GM12878 (cell line): ENCODE measurements around the gene ZBTB24. TPM values are rescaled to one million over a fixed set of nuclear protein-coding genes. Genes with fewer than 3 reads are reported as not detected.

ENCODE experiments used
- ATAC-seq: fragments of 200-7000 bp; cut with Tn5 transposase; 3 replicates; pipeline ENCODE4 v1.9.1; 2020; ENCODE audit warnings: mild to moderate bottlenecking, moderate library complexity
- BruUV-seq: library from RNA; stranded (reverse); fragments of 400-500 nt; replicated peaks from 2 replicates; lab custom pipeline; 2021; lab: Mats Ljungman, UMichigan
- CTCF ChIA-PET: fragments of 300-600 bp; sonication (Branson Sonifier 250); formaldehyde crosslinking; extraction: SDS; loops from one replicate; lab custom pipeline; 2021; ENCODE audit warnings: inconsistent platforms; lab: Yijun Ruan, JAX
- POLR2A ChIA-PET: fragments of 350-600 bp; formaldehyde crosslinking; extraction: SDS; loops from one replicate; lab custom pipeline; 2021; ENCODE audit warnings: inconsistent platforms; lab: Charles Lee
- RAD21 ChIA-PET: fragments of 300-600 bp; sonication (Branson Sonifier 250); formaldehyde crosslinking; loops from one replicate; lab custom pipeline; 2023; ENCODE audit warnings: antibody characterized with exemption; ENCODE audit not compliant: unreplicated experiment; lab: Charles Lee
- SMC1A ChIA-PET: fragments of 300-600 bp; sonication (Branson Sonifier 250); formaldehyde crosslinking; loops from one replicate; lab custom pipeline; 2023; ENCODE audit not compliant: unreplicated experiment, uncharacterized antibody; lab: Charles Lee
- DNase-seq: peaks from one replicate; pipeline ENCODE4 v3.0.0-alpha.2; 2011; ENCODE audit warnings: low read depth, low spot score
- FAIRE-seq: peaks from 3 replicates; lab custom pipeline; 2011; peaks lifted over from hg19 to GRCh38; lab: Jason Lieb, UNC
- H2AFZ ChIP-seq: 2 replicates; pipeline ENCODE4 v1.6.0; 2011; ENCODE audit warnings: low read depth, low read length, control low read depth; ENCODE audit not compliant: control insufficient read depth
- H3K27ac ChIP-seq: 2 replicates; pipeline ENCODE4 v1.5.1; 2011; ENCODE audit warnings: control low read depth; ENCODE audit not compliant: control insufficient read depth, insufficient read depth
- H3K27me3 ChIP-seq, 2 experiments: replicated peaks in 1 of 2; 2 replicates each; pipeline versions ENCODE4 v1.6.0 to v1.6.1; 2011; ENCODE audit warnings: low read length in 1 of 2; ENCODE audit not compliant: control insufficient read depth in 2 of 2, insufficient read depth in 2 of 2
- H3K36me3 ChIP-seq, 2 experiments: 2 replicates each; pipeline ENCODE4 v1.5.1; 2011; ENCODE audit warnings: low read length in 1 of 2; ENCODE audit not compliant: control insufficient read depth in 2 of 2, insufficient read depth in 2 of 2
- H3K4me1 ChIP-seq: 2 replicates; pipeline ENCODE4 v1.6.1; 2011; ENCODE audit warnings: mild to moderate bottlenecking, low read length, moderate library complexity, mixed read lengths; ENCODE audit not compliant: control insufficient read depth, insufficient read depth
- H3K4me2 ChIP-seq: 2 replicates; pipeline ENCODE4 v1.6.0; 2011; ENCODE audit warnings: control low read depth; ENCODE audit not compliant: control insufficient read depth, insufficient read depth
- H3K4me3 ChIP-seq: fragments of 200-600 bp; sonication (generic); 2 replicates; pipeline ENCODE4 v1.5.1; 2016
- H3K79me2 ChIP-seq: 2 replicates; pipeline ENCODE4 v1.6.0; 2011; ENCODE audit warnings: low read length; ENCODE audit not compliant: control insufficient read depth, insufficient read depth
- H3K9ac ChIP-seq: 2 replicates; pipeline ENCODE4 v1.8.0; 2011; ENCODE audit warnings: low read length, control low read depth, mixed read lengths; ENCODE audit not compliant: control insufficient read depth, insufficient read depth
- H3K9me3 ChIP-seq: replicated peaks from 3 replicates; pipeline ENCODE4 v1.5.1; 2011; ENCODE audit warnings: mild to moderate bottlenecking, low read length; ENCODE audit not compliant: control insufficient read depth, insufficient read depth
- H4K20me1 ChIP-seq: 2 replicates; pipeline ENCODE4 v1.6.0; 2011; ENCODE audit not compliant: control insufficient read depth, insufficient read depth
- MTA2 ChIP-seq: fragments of 450-650 bp; IDR thresholded peaks from 2 replicates; pipeline ENCODE4 v1.6.1; 2016; ENCODE audit warnings: low read depth, mild to moderate bottlenecking, moderate library complexity
- NBN ChIP-seq: fragments of 450-650 bp; IDR thresholded peaks from 2 replicates; pipeline ENCODE4 v1.6.1; 2016
- NFXL1 ChIP-seq: fragments of 450-650 bp; IDR thresholded peaks from 2 replicates; pipeline ENCODE4 v1.6.1; 2017; ENCODE audit warnings: antibody characterized with exemption, mild to moderate bottlenecking, borderline replicate concordance
- RBBP5 ChIP-seq: fragments of 200-600 bp; sonication (generic); conservative IDR thresholded peaks from 2 replicates; pipeline ENCODE4 v1.6.1; 2016
- RELA ChIP-seq: fragments of 450-650 bp; IDR thresholded peaks from 2 replicates; pipeline ENCODE4 v1.8.0; 2014; ENCODE audit warnings: borderline replicate concordance; ENCODE audit not compliant: partially characterized antibody
- ZBTB11 ChIP-seq: fragments of 450-650 bp; formaldehyde crosslinking; IDR thresholded peaks from 2 replicates; pipeline ENCODE4 v1.5.0; 2022; ENCODE audit warnings: mild to moderate bottlenecking, missing genetic modification characterization
- WGBS: methylation state at CpG from one replicate; pipeline ENCODE4 v1.1.6; 2016; ENCODE audit warnings: low lambda C conversion rate; ENCODE audit not compliant: insufficient replicate concordance, insufficient coverage; ENCODE audit errors: missing lambda C conversion rate; 5-methylcytosine and 5-hydroxymethylcytosine counted together
- in situ Hi-C: fragments of 300-500 bp; cut with MboI; formaldehyde crosslinking; loops from 9 replicates; pipeline ENCODE4 v1.14.3; 2018; ENCODE audit warnings: mixed read lengths
- intact Hi-C: fragments of 100-400 bp; cut with micrococcal nuclease; formaldehyde crosslinking; loops from one replicate; pipeline ENCODE4 v1.14.2; 2022; ENCODE audit not compliant: unreplicated experiment
- polyA plus RNA-seq, 11 experiments: library from polyadenylated mRNA; depleted of rRNA in 4 of 11; unstranded in 6 of 11; stranded (reverse) in 5 of 11; fragments of >200 nt; fragmentation: Nextera tagmentation in 4 of 11; fragmentation: Illumina TruSeq in 1 of 11; extraction: Ambion mirVana in 4 of 11; extraction: Trizol in 1 of 11; gene quantifications; 1 replicate in 1 of 11; 2 replicates in 10 of 11; pipeline versions ENCODE4 v1.2.1 to v1.2.3, GENCODE V29; 2011 to 2016; ENCODE audit warnings: inconsistent platforms in 2 of 11, missing spikeins in 2 of 11, low read depth in 1 of 11
- total RNA-seq, 4 experiments: library from RNA; depleted of rRNA in 3 of 4; stranded (reverse); fragments of >200 nt in 3 of 4; fragmentation: Illumina TruSeq in 1 of 4; extraction: Trizol in 1 of 4; gene quantifications; 2 replicates each; pipeline versions ENCODE4 v1.2.1 to v1.2.3, GENCODE V29; 2013 to 2021

The ZBTB24 gene
- total and polyA plus RNA-seq, 10 of the 15 experiments (the other 5 are each of a cell fraction or from before 2014, with no cell fraction given) = 2.9 to 17.7 (median 8.5) TPM

- Histone ChIP-seq H3K36me3 (peaks cover 7 to 21% of the 10 kb centered on the region in 2 experiments), H3K4me3 (no peak overlapping the region; the same call in 1 of the 2 replicates), H3K27ac (peak overlapping the region; percentile 62; the same call in 1 of the 2 replicates), H2AFZ (no peak overlapping the region), H3K4me1 (peaks cover 28% of the 10 kb centered on the region), H3K79me2 (peaks cover 50% of the 10 kb centered on the region), H3K9me3 (no peaks in the 10 kb centered on the region), H4K20me1 (no peaks in the 10 kb centered on the region; the same call in 1 of the 2 replicates), H3K4me2 (peak overlapping the region; percentile 83), H3K27me3 (no peaks in the 10 kb centered on the region), H3K9ac (no peak overlapping the region)
- no peak for FAIRE-seq
- intact Hi-C loops (loop anchor here (2.0 to 10.0 kb wide), 2 partner anchors 14 to 712 kb away; partner anchors contain the start of gene CDC40), in situ Hi-C loops (no loop called here)
- ChIA-PET SMC1A (interaction anchor here (1.4 to 3.0 kb wide), 3 partner anchors 9 to 13 kb away, joined by 5 to 16 read pairs (median 10); partner anchors contain the start of gene ZBTB24), CTCF (interaction anchor here (1.0 to 3.0 kb wide), 4 partner anchors 8 to 19 kb away, joined by 3 to 13 read pairs (median 7); partner anchors contain the start of gene ZBTB24), RAD21 (interaction anchor here (1.6 to 2.5 kb wide), 3 partner anchors 13 to 18 kb away, joined by 4 to 12 read pairs (median 6); no protein-coding TSS in a partner anchor), POLR2A (interaction anchor here (1.4 kb wide), 1 partner anchor 21 kb away, joined by 3 read pairs; no protein-coding TSS in a partner anchor)
- DNase-seq = no peak
- ATAC-seq = no peak
- BruUV-seq = no TSS peak
- TF ChIP-seq NBN = no peak
- TF ChIP-seq RELA = no peak
- TF ChIP-seq ZBTB11 (CRISPR knock-in tag) = no peak
- TF ChIP-seq MTA2 = no peak
- TF ChIP-seq NFXL1 = no peak
- no peak for TF ChIP-seq RBBP5
- WGBS = 94% methylated on average over 3 of the region's 3 CpGs
These were observed 9.9 kb downstream of the ZBTB24 start for GRCh38 chr6:109473120-109473519.
